Heart right ventricle (tissue), 16 donors: ENCODE data around the gene TARM1. TPM values are rescaled to one million over a fixed set of nuclear protein-coding genes. Genes with fewer than 3 reads are reported as not detected.
A peak's percentile ranks its signal among the peaks of the same experiment; 100 is the strongest.

ENCODE experiments used
- ATAC-seq, 8 donors: fragments of 200-7000 bp; cut with Tn5 transposase; one replicate each; pipeline ENCODE4 v1.9.1; 2020; ENCODE audit warnings: mild to moderate bottlenecking in 8 of 8, moderate library complexity in 8 of 8, moderate number of reproducible peaks in 1 of 8
- DNase-seq, 2 donors: peaks; one replicate each; pipeline ENCODE4 v3.0.0-alpha.2; 2020
- H3K27ac ChIP-seq, 10 donors: fragments of 200-600 bp; sonication (generic) in 2 of 10; one replicate each; pipeline versions ENCODE4 v1.5.0 to v1.8.0; 2020 to 2022; ENCODE audit warnings: mild to moderate bottlenecking in 3 of 10
- H3K27me3 ChIP-seq, 7 donors: fragments of 200-600 bp; one replicate each; pipeline ENCODE4 v1.8.0; 2021 to 2022; ENCODE audit warnings: mild to moderate bottlenecking in 2 of 7
- H3K36me3 ChIP-seq, 9 donors: fragments of 200-600 bp; sonication (generic) in 1 of 9; one replicate each; pipeline versions ENCODE4 v1.5.0 to v1.8.0; 2020 to 2022; ENCODE audit warnings: mild to moderate bottlenecking in 2 of 9
- H3K4me1 ChIP-seq, 9 donors: fragments of 200-600 bp; sonication (generic) in 1 of 9; one replicate each; pipeline versions ENCODE4 v1.5.0 to v1.8.0; 2020 to 2022; ENCODE audit warnings: mild to moderate bottlenecking in 4 of 9
- H3K4me3 ChIP-seq, 10 donors: fragments of 200-600 bp; sonication (generic) in 2 of 10; one replicate each; pipeline versions ENCODE4 v1.5.0 to v1.8.0; 2020 to 2022; ENCODE audit warnings: mild to moderate bottlenecking in 7 of 10, moderate library complexity in 2 of 10
- H3K9me3 ChIP-seq, 11 donors: fragments of 200-600 bp in 10 of 11; sonication (generic) in 2 of 11; one replicate each; pipeline versions ENCODE4 v1.5.0 to v1.8.0; 2013 to 2022; ENCODE audit warnings: mild to moderate bottlenecking in 2 of 11, control low read depth in 1 of 11, moderate library complexity in 1 of 11
- CTCF ChIP-seq, 9 donors: fragments of 200-600 bp; sonication (generic) in 2 of 9; IDR thresholded peaks; one replicate each; pipeline versions ENCODE4 v1.5.0 to v1.8.0; 2021 to 2022; ENCODE audit warnings: antibody characterized with exemption in 9 of 9, mild to moderate bottlenecking in 5 of 9, moderate library complexity in 1 of 9
- WGBS, 2 donors: extraction: QIAGEN DNeasy Blood & Tissue Kit; methylation state at CpG; one replicate each; pipeline ENCODE4 v1.1.7; 2013; ENCODE audit warnings: inconsistent platforms in 1 of 2; 5-methylcytosine and 5-hydroxymethylcytosine counted together
- intact Hi-C, 10 donors: fragments of 100-400 bp; cut with DNase I; formaldehyde crosslinking; loops; one replicate each; pipeline versions ENCODE4 v1.11.1 to v1.14.2; 2022
- polyA plus RNA-seq, 2 donors: library from polyadenylated mRNA; stranded (reverse); fragments of 200-250 nt; gene quantifications; one replicate each; pipeline ENCODE4 v1.2.3, GENCODE V29; 2013
- total RNA-seq, 10 donors: library from RNA; stranded (reverse); fragmentation: NEBNext Ultra II Directional in 3 of 10; extraction: Animal tissue kit (Norgen Biotek cat#: 25700) in 3 of 10; gene quantifications; one replicate each; pipeline versions ENCODE4 v1.2.1 to v1.2.4, GENCODE V29; 2021 to 2023
- donor health status: Arrhythmogenic right ventricular cardiomyopathy.
- donor health status: ischemic (EF 13 %, LVEDD 7.1; RV severe dilation, severe dysfunction).
- donor health status: healthy with polysubstance abuse.
- donor health status: DM: no; HTN: yes; CAD: no.
- donor health status: DM: no; HTN: no; CAD: no.
- donor health status: ischemic (EF 25% LVEDD 6.9; RV normal size, moderate dysfunction).
- donor health status: ischemic (EF 25% LVEDD 5.7; RV mildly dilated, moderate dysfunction).
- donor health status: healthy.
- donor health status: DM: yes; HTN: yes; CAD: no.
- donor health status: Ischemic cardiomyopathy.
- donor health status: ischemic (EF 35%, LVEDD 5.7; RV mildly dilated, moderate dysfunction).
- donor health status: nonischemic (EF 11% LVEDD 7.7; RV severe dilation, severe dysfunction).
- donor health status: DM: yes; HTN: yes; CAD: no.
- donor health status: PGD.
- donor health status: ischemic (EF 29% LVEDD 5.4; RV normal size, mild dysfunction).
- donor health status: nonischemic (EF 23%, LVEDD 6.1; RV moderate dilation, normal function).

Gene TARM1
- total and polyA plus RNA-seq, 12 donors: not detected

GRCh38 chr19:54121259-54121658, 40.1 kb upstream of the TARM1 start:
- no peak overlapping the region for H3K27ac ChIP-seq
- DNase-seq: no peak
- intact Hi-C loops: no loop called here
- peaks cover 6 to 11% (median 8%) of the 10 kb centered on the region in 9 donors for H3K4me1 ChIP-seq
- WGBS, 2 donors: 96% methylated on average over 10 of the region's 10 CpGs
- H3K36me3 ChIP-seq: peaks cover 4 to 84% (median 69%) of the 10 kb centered on the region in 9 donors
- H3K27me3 ChIP-seq: no peaks in the 10 kb centered on the region
- no peaks in the 10 kb centered on the region for H3K9me3 ChIP-seq
- no peak for ATAC-seq
- H3K4me3 ChIP-seq: no peak overlapping the region
- no peak for TF ChIP-seq CTCF (IDR thresholded peaks at IDR 0.05)

GRCh38 chr19:54115109-54116063, 34.2 kb upstream of the TARM1 start, which contains the start of the genes PRPF31 and TFPT:
PRPF31 (plus strand) TSS chr19:54115754; CDS start chr19:54118279, 2,525 bp downstream.
TFPT (minus strand) TSS chr19:54115657; CDS start chr19:54115269, 388 bp downstream.
- WGBS, 2 donors: 0% methylated on average over 60 of the region's 60 CpGs
- H3K4me1 ChIP-seq: peaks cover 10 to 30% (median 26%) of the 10 kb centered on the region in 9 donors
- no peaks in the 10 kb centered on the region for H3K9me3 ChIP-seq
- H3K36me3 ChIP-seq: peaks cover 0 to 48% (median 32%) of the 10 kb centered on the region in 9 donors
- peak within 1 kb of the TSS; percentile 83 to 96 (median 92) for H3K27ac ChIP-seq
- H3K27me3 ChIP-seq: no peaks in the 10 kb centered on the region
- intact Hi-C loops: loop anchor here in 3 of 10 donors (1.0 to 10.0 kb wide), 4 partner anchors 13 to 251 kb away; partner anchors contain the start of genes CNOT3 (in 2 of the 3), NDUFA3 (in 2 of the 3) and MYADM (in 1 of the 3)
- no peak for TF ChIP-seq CTCF (IDR thresholded peaks at IDR 0.05)
- H3K4me3 ChIP-seq: peak within 1 kb of the TSS; percentile 62 to 95 (median 74)
- DNase-seq: peak; percentile 92 to 98
- peak; percentile 93 to 97 (median 96) for ATAC-seq

DNA sequence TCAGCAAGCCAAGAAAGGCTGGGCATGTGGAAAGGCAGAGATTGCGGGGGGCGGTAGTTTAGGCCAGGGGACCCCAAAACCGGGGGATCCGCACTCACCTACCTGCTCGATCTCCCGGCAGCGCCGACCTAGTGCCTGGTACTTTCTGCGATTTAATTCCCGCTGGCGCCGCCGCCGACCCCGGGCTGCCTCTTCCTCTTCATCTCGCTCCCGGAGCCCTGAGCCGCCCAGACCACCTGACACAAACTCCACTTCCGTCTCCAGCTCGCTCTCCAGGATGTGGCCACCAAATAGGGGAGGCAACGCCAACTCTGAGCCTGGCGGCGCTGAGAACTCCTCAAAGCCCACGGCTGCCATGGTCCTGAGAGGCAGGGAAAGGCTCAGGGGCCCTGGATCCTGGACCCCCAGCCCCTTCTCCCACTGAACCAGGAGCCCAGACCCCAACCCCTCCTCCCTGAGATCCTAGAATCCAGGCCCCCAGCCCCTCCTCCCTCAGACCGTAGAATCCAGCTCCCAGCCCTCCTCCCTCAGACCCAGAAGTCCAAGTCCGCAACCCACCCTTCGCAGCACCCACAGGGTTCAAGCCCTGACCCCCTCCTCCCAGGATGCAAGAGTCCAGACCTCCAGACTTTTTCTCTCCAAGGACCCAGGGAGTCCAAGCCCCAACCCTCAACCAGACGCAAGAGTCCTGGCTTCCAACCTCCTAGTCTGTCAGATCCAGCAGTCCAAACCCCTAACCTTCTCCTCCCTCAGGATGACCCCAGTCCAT, 33.4 kb upstream of the TARM1 start:
- no peaks in the 10 kb centered on the region for H3K27me3 ChIP-seq
- peak overlapping the region in 9 of 10 donors; percentile 83 to 96 (median 93) for H3K27ac ChIP-seq
- ATAC-seq (peak; percentile 25 to 64 (median 50)), DNase-seq (peak; percentile 34 to 54)
- peaks cover 0 to 48% (median 24%) of the 10 kb centered on the region in 9 donors for H3K36me3 ChIP-seq
- H3K4me3 ChIP-seq: peak overlapping the region; percentile 62 to 95 (median 74)
- intact Hi-C loops: loop anchor here in 3 of 10 donors (1.0 to 10.0 kb wide), 4 partner anchors 12 to 250 kb away; partner anchors contain the start of genes CNOT3 (in 2 of the 3), NDUFA3 (in 2 of the 3) and MYADM (in 1 of the 3)
- TF ChIP-seq CTCF (IDR thresholded peaks at IDR 0.05): no peak
- H3K9me3 ChIP-seq: no peaks in the 10 kb centered on the region
- 15 to 21% methylated on average over 28 of the region's 28 CpGs for WGBS, 2 donors
- peaks cover 10 to 30% (median 26%) of the 10 kb centered on the region in 9 donors for H3K4me1 ChIP-seq
